Hepatocyte (in vitro differentiated cells): ENCODE results near the gene DNAJC5. TPM values are rescaled to one million over a fixed set of nuclear protein-coding genes. Genes with fewer than 3 reads are reported as not detected.

ENCODE experiments used
- DNase-seq: peaks from one replicate; pipeline ENCODE4 v3.0.0-alpha.2; 2016; ENCODE audit warnings: low spot score
- H2AFZ ChIP-seq: fragments of 200-600 bp; sonication (generic); 2 replicates; pipeline ENCODE4 v1.6.0; 2016; ENCODE audit warnings: antibody characterized with exemption, mild to moderate bottlenecking
- H3K27ac ChIP-seq: fragments of 200-600 bp; sonication (generic); 2 replicates; pipeline ENCODE4 v1.5.1; 2016; ENCODE audit warnings: mild to moderate bottlenecking
- H3K27me3 ChIP-seq: fragments of 200-600 bp; sonication (generic); 2 replicates; pipeline ENCODE4 v1.6.1; 2016
- H3K36me3 ChIP-seq: fragments of 200-600 bp; sonication (generic); replicated peaks from 2 replicates; pipeline ENCODE4 v1.5.1; 2016; ENCODE audit warnings: low read depth; ENCODE audit not compliant: insufficient read depth
- H3K4me1 ChIP-seq: fragments of 200-600 bp; sonication (generic); 2 replicates; pipeline ENCODE4 v1.5.1; 2016; ENCODE audit warnings: mild to moderate bottlenecking, moderate library complexity; ENCODE audit not compliant: insufficient read depth
- H3K4me2 ChIP-seq: fragments of 200-600 bp; sonication (generic); 2 replicates; pipeline ENCODE4 v1.6.0; 2016
- H3K4me3 ChIP-seq: fragments of 200-600 bp; sonication (generic); 2 replicates; pipeline ENCODE4 v1.5.1; 2016; ENCODE audit warnings: mild to moderate bottlenecking
- H3K79me2 ChIP-seq: fragments of 200-600 bp; sonication (generic); 2 replicates; pipeline ENCODE4 v1.6.0; 2017; ENCODE audit warnings: mild to moderate bottlenecking
- H3K9me2 ChIP-seq: fragments of 200-600 bp; sonication (generic); replicated peaks from 2 replicates; pipeline ENCODE4 v1.6.0; 2017; ENCODE audit warnings: mild to moderate bottlenecking; ENCODE audit not compliant: insufficient read depth
- H3K9me3 ChIP-seq: fragments of 200-600 bp; sonication (generic); 2 replicates; pipeline ENCODE4 v1.5.1; 2016; ENCODE audit warnings: low read depth, mild to moderate bottlenecking
- H4K20me1 ChIP-seq: fragments of 200-600 bp; sonication (generic); 2 replicates; pipeline ENCODE4 v1.6.0; 2016; ENCODE audit warnings: mild to moderate bottlenecking; ENCODE audit not compliant: insufficient read depth, poor library complexity, severe bottlenecking
- CTCF ChIP-seq: fragments of 200-600 bp; sonication (generic); IDR thresholded peaks from 2 replicates; pipeline ENCODE4 v1.5.1; 2016; ENCODE audit warnings: antibody characterized with exemption, mild to moderate bottlenecking; ENCODE audit not compliant: poor library complexity
- EZH2 ChIP-seq: fragments of 200-600 bp; sonication (generic); IDR thresholded peaks from 2 replicates; pipeline ENCODE4 v1.6.1; 2016; ENCODE audit warnings: antibody characterized with exemption, mild to moderate bottlenecking, borderline replicate concordance
- EZH2phosphoT487 ChIP-seq: fragments of 200-600 bp; sonication (generic); IDR thresholded peaks from one replicate; pipeline ENCODE4 v1.6.1; 2018; ENCODE audit warnings: antibody characterized with exemption, mild to moderate bottlenecking, low read depth, moderate library complexity; ENCODE audit not compliant: unreplicated experiment, severe bottlenecking
- WGBS: methylation state at CpG from one replicate; pipeline ENCODE4 v1.1.6; 2016; ENCODE audit warnings: low lambda C conversion rate; ENCODE audit errors: missing lambda C conversion rate; 5-methylcytosine and 5-hydroxymethylcytosine counted together
- polyA plus RNA-seq: library from polyadenylated mRNA; unstranded; fragments of >200 nt; fragmentation: Nextera tagmentation; extraction: Ambion mirVana; gene quantifications from 2 replicates; pipeline ENCODE4 v1.2.1, GENCODE V29; 2016
- total RNA-seq: library from RNA; depleted of rRNA; stranded (reverse); fragments of >200 nt; gene quantifications from 2 replicates; pipeline ENCODE4 v1.2.3, GENCODE V29; 2014

DNAJC5 gene
- total and polyA plus RNA-seq, 2 experiments from 2014 or later: 10.2 to 39.6 TPM

DNA sequence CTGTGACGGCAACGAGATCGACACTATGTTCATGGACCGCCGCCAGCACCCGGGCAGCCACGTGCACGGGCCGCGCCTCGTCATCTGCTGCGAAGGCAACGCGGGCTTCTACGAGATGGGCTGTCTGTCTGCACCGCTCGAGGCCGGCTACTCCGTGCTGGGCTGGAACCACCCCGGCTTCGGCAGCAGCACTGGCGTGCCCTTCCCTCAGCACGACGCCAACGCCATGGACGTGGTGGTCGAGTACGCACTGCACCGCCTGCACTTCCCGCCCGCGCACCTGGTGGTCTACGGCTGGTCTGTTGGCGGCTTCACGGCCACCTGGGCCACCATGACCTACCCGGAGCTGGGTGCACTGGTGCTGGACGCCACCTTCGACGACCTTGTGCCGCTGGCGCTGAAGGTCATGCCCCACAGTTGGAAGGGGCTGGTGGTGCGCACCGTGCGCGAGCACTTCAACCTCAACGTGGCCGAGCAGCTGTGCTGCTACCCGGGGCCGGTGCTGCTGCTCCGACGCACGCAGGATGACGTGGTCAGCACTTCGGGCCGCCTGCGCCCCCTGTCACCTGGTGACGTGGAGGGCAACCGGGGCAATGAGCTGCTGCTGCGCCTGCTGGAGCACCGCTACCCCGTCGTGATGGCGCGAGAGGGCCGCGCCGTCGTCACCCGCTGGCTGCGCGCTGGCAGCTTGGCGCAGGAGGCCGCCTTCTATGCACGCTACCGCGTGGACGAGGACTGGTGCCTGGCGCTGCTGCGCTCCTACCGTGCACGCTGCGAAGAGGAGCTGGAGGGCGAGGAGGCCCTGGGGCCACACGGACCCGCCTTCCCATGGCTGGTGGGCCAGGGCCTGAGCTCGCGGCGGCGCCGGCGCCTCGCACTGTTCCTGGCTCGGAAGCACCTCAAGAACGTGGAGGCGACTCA, 32.7 kb upstream of the DNAJC5 start:
- Histone ChIP-seq H2AFZ (no peak overlapping the region), H3K27ac (no peak overlapping the region), H3K27me3 (no peaks in the 10 kb centered on the region), H4K20me1 (peaks cover 2% of the 10 kb centered on the region), H3K36me3 (no peaks in the 10 kb centered on the region), H3K79me2 (peaks cover 19% of the 10 kb centered on the region), H3K9me3 (no peaks in the 10 kb centered on the region), H3K4me2 (no peak overlapping the region), H3K4me3 (no peak overlapping the region), H3K4me1 (peaks cover 33% of the 10 kb centered on the region), H3K9me2 (no peaks in the 10 kb centered on the region)
- TF ChIP-seq EZH2 (no peak), CTCF (no peak), EZH2phosphoT487 (no peak)
- 97% methylated on average over 87 of the region's 95 CpGs for WGBS
- DNase-seq: no peak

GRCh38 chr20:63863021-63863797, 31.7 kb upstream of the DNAJC5 start:
- peaks cover 25% of the 10 kb centered on the region for H3K4me1 ChIP-seq
- no peak overlapping the region for H3K4me3 ChIP-seq
- TF ChIP-seq EZH2: no peak
- TF ChIP-seq EZH2phosphoT487: no peak
- no peak for TF ChIP-seq CTCF
- no peak for DNase-seq
- H3K9me2 ChIP-seq: no peaks in the 10 kb centered on the region
- H3K27ac ChIP-seq: peak overlapping the region; percentile 91
- no peaks in the 10 kb centered on the region for H3K36me3 ChIP-seq
- 94% methylated on average over 13 of the region's 18 CpGs for WGBS
- peak overlapping the region; percentile 87 for H3K4me2 ChIP-seq
- peaks cover 10% of the 10 kb centered on the region for H4K20me1 ChIP-seq
- no peaks in the 10 kb centered on the region for H3K9me3 ChIP-seq
- no peaks in the 10 kb centered on the region for H3K27me3 ChIP-seq
- H2AFZ ChIP-seq: peak overlapping the region; percentile 66
- H3K79me2 ChIP-seq: peaks cover 29% of the 10 kb centered on the region

GRCh38 chr20:63863798-63864544, 31.0 kb upstream of the DNAJC5 start:
- Histone ChIP-seq H4K20me1 (peaks cover 10% of the 10 kb centered on the region), H2AFZ (peak overlapping the region; percentile 66), H3K4me1 (peaks cover 18% of the 10 kb centered on the region), H3K4me3 (peak overlapping the region; percentile 41), H3K9me3 (no peaks in the 10 kb centered on the region), H3K36me3 (no peaks in the 10 kb centered on the region), H3K4me2 (peak overlapping the region; percentile 87), H3K27ac (peak overlapping the region; percentile 91), H3K79me2 (peaks cover 37% of the 10 kb centered on the region), H3K27me3 (no peaks in the 10 kb centered on the region), H3K9me2 (no peaks in the 10 kb centered on the region)
- 12% methylated on average over 38 of the region's 38 CpGs for WGBS
- DNase-seq: peak; percentile 92
- TF ChIP-seq CTCF: peak; percentile 76
- TF ChIP-seq EZH2phosphoT487: no peak
- TF ChIP-seq EZH2: no peak
